ENCODE measurements around the gene HOXC5.

- no peak for TF ChIP-seq CTCF (conservative IDR thresholded peaks at IDR 0.05; ENCODE audit: low read length)
- no peak for TF ChIP-seq EZH2phosphoT487 (IDR thresholded peaks at IDR 0.05; ENCODE audit: borderline replicate concordance, low read depth, low read length)
Measured at GRCh38 chr12:54024127-54024526, 8.7 kb upstream of the HOXC5 start.

Measured in OCI-LY7 (cell line).